Fibroblast of lung (primary cell): Measurements from ENCODE around the gene SLC44A1.

Experiments used
- CTCF ChIP-seq, 2 donors: IDR thresholded peaks in 1 of 2; conservative IDR thresholded peaks in 1 of 2; 1 replicate in 1 of 2; 2 replicates in 1 of 2; pipeline ENCODE4 v1.5.1; 2011 to 2012; ENCODE audit warnings: low read length in 2 of 2, control low read depth in 1 of 2, inconsistent platforms in 1 of 2, low read depth in 1 of 2, mild to moderate bottlenecking in 1 of 2
- EZH2 ChIP-seq: IDR thresholded peaks from 2 replicates; pipeline ENCODE4 v1.5.1; 2012; ENCODE audit warnings: low read length, control low read depth, mild to moderate bottlenecking; ENCODE audit errors: missing control alignments

GRCh38 chr9:105286098-105286497 is 41.6 kb downstream of the SLC44A1 start:
- no peak for TF ChIP-seq CTCF (conservative IDR thresholded peaks at IDR 0.05 in 1 of 2, IDR thresholded peaks at IDR 0.05 in 1 of 2; ENCODE audit: low read depth in 1 of 2, low read length in 2 of 2)
- no peak for TF ChIP-seq EZH2
